HG03469 (cell line): ENCODE results near the gene TBX21.

ENCODE experiments used
- ATAC-seq: cut with Tn5 transposase; IDR thresholded peaks from one replicate; pipeline ENCODE4 v1.9.1; 2021; ENCODE audit warnings: mild to moderate bottlenecking, moderate library complexity, moderate number of reproducible peaks; ENCODE audit not compliant: unreplicated experiment

Gene TBX21, protein sequence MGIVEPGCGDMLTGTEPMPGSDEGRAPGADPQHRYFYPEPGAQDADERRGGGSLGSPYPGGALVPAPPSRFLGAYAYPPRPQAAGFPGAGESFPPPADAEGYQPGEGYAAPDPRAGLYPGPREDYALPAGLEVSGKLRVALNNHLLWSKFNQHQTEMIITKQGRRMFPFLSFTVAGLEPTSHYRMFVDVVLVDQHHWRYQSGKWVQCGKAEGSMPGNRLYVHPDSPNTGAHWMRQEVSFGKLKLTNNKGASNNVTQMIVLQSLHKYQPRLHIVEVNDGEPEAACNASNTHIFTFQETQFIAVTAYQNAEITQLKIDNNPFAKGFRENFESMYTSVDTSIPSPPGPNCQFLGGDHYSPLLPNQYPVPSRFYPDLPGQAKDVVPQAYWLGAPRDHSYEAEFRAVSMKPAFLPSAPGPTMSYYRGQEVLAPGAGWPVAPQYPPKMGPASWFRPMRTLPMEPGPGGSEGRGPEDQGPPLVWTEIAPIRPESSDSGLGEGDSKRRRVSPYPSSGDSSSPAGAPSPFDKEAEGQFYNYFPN

DNA sequence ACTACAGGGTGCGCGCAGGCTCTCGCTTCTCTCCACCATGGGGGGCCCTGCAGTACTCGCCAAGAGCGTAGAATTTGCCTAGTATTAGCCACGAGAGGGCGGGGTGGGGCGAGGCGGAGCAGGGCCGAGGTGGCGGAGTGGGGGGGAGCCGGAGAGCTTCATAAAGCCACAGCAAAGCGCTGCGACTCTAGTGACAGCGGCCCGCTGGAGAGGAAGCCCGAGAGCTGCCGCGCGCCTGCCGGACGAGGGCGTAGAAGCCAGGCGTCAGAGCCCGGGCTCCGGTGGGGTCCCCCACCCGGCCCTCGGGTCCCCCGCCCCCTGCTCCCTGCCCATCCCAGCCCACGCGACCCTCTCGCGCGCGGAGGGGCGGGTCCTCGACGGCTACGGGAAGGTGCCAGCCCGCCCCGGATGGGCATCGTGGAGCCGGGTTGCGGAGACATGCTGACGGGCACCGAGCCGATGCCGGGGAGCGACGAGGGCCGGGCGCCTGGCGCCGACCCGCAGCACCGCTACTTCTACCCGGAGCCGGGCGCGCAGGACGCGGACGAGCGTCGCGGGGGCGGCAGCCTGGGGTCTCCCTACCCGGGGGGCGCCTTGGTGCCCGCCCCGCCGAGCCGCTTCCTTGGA, at the start of gene TBX21:
Gene TBX21, plus strand, starts transcription at position 190 of the 627 bp plus-strand sequence. Its CDS starts 219 bp downstream, at position 409.
- peak; percentile 33 for ATAC-seq

- no peak for ATAC-seq
These were observed 49.0 kb upstream of the TBX21 start for GRCh38 chr17:47684025-47684424.

- ATAC-seq, result no peak
These were observed 48.4 kb upstream of the TBX21 start for GRCh38 chr17:47684535-47685193.

- no peak for ATAC-seq
These were observed 47.3 kb upstream of the TBX21 start for GRCh38 chr17:47685556-47686275.

- no peak for ATAC-seq
These were observed 46.8 kb upstream of the TBX21 start for GRCh38 chr17:47686276-47686635.

DNA sequence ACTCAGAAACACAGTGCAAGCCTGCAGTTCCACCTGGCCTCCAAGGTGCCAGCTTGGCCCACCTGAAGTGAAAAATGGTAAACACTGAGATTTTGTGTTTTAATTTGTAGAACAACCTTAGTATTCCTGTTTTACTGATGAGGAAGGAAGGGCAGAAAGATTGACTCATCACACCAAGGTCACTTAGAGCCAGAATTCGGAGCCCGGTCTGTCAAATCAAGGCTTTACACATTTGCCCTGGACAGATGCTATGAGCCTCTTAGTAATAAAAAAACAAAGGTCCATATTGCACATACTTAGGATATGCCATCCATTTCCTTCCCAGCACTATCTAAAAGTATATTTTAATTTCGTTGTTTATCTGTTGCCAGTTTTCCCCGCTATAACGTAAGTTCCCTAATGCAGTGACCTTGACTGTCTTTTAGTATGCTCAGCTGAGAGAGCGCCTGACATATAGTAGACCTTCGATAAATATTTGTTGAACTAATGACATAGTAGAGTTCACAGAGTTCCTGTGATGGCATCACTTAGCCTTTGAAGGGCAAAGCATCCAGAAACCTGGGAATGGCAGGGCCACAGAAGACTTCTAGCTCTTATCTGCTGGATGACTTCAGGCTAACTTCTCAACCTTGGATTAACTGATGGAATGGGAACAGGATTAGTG, 46.2 kb upstream of the TBX21 start:
- no peak for ATAC-seq

- ATAC-seq, result no peak
These were observed 45.7 kb upstream of the TBX21 start for GRCh38 chr17:47687328-47687690.

GRCh38 chr17:47687748-47688147, 45.3 kb upstream of the TBX21 start:
- ATAC-seq, result no peak

DNA sequence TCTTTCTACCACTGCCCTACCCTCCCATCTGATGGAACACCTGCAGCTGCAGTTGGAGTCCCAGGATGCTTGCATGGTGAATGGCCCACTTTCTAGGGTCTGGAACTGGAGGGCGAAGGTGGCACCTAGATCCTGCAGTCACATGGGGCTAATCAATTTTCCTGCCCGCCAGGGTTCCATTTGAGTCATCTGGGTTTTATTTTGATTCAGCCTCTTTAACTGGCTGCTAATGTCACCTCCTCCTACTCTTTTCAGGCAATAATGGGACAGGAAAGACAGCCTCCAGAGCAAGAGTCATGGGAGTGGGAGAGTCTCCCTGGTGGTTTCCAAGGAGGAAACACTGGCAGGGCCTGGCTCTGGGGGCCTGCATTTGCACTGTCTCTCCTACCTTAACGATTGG, 42.9 kb upstream of the TBX21 start:
- no peak for ATAC-seq

DNA sequence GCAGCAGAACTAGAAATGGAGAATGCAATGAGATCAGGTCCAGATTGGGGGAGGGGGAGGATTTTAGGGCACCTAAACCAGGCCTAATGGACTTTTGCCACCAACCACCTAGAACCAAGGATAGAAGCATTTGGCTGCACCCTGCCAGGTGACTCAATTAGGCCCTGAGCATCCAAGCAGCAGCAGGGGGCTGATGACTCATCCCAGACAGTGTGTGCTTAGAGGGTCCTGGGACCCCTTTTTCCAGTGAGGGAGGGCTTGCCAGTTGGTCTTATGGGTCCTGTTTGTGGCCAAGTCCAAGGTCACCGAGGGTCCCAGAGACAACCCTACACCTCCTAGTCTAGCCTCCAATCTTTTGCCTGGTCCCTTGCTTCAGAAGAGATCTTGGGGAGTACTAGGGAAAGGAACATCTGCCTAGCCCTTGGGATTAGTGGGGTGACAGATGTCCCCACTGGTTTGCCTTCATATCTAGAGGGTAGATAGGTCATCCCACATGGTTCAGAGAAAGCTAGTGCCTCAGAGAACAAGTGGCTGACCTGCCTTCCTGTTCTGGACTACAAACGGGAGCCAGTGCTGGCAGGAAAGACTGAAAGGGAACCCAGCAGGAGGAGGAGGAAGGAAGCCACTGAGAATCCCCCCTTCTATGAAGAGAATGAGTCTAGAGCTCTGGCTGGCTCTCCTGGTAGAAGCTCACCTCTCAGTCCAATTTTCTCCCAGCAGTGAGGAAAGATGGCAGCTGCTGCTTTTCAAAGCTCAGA, 40.7 kb upstream of the TBX21 start:
- no peak for ATAC-seq

DNA sequence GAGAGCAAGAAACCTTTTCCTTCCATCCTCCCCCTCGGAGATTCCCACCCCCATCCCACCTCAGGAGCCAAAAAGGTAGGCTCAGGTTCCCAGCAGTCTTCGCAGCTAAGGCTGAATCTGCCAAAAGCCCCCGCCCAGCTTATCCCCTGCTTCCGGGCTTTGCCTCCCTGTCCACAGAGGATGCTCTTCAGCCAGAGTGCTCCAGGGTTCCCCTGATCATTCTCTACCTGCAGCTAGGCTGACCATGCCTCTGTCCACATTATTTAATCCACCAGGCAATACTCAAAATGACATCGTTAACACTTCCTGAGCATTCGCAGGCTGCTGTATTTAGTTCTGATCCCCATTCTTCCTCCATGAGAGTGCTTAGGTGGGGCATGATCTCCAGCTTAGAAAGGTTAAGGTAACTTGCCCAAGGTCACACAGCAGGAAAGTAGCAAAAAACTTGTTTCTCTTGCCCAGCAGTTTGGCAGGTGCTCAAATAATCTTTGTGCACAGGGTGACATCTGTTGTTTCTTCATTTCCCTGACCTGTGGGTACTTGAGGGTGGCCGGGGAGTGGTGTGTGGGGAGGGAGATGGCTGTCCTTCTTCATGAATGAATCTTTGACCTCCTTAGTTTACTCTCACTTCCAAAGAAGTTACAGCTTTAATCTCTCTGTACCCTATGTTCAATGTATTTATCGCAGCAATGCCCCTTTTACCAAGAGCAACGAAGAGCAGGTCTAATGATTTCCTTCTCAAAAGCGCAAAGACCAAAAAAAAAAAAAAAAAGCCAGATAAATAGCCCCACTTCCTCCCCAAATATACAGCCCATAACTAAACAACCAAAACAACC, 39.9 kb upstream of the TBX21 start:
- no peak for ATAC-seq

GRCh38 chr17:47693731-47694580, 39.1 kb upstream of the TBX21 start, which contains the start of gene TBKBP1:
TBKBP1 (plus strand) TSS chr17:47694161; CDS start chr17:47696113, 1,952 bp downstream.
- ATAC-seq, result no peak

DNA sequence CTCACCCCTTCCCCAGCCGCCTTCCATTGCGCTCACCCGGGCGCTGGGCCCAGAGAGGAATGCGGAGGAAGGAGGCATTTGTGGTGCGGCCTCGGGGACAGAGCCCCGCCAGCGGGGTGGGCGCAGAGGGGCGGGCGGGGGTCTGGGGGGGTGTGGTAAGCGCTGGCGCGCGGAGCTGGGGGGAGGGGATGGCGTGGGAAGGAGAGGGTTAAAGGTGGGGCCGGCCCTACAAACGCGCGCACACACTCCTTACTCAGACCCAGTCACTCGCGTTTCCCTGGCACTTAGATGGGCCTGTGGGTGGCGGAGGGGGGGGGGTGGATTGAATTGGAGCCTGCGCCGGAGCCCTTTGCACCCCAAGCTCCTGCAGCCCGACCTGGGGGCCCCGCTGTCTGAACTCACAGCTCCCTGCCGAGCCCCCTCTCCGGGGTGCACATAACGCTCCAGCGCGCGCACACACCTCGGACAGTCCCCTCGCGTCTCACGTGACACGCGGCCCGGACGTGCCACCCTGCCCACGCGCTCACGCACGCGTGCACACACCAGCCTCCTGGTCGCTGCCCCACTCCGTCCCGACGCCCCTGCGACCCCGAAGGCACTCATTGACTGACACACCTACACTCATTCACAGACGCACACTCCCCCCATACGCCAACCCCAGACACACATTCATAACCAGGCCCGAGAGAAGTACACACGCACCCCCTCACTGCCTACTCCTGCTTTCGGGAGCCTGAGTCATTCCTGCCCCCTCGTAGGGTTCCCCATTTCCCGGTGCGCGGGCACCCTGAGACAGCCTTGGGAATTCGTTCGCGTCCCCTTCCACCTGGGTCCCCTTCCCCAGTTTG, 38.2 kb upstream of the TBX21 start:
- no peak for ATAC-seq

DNA sequence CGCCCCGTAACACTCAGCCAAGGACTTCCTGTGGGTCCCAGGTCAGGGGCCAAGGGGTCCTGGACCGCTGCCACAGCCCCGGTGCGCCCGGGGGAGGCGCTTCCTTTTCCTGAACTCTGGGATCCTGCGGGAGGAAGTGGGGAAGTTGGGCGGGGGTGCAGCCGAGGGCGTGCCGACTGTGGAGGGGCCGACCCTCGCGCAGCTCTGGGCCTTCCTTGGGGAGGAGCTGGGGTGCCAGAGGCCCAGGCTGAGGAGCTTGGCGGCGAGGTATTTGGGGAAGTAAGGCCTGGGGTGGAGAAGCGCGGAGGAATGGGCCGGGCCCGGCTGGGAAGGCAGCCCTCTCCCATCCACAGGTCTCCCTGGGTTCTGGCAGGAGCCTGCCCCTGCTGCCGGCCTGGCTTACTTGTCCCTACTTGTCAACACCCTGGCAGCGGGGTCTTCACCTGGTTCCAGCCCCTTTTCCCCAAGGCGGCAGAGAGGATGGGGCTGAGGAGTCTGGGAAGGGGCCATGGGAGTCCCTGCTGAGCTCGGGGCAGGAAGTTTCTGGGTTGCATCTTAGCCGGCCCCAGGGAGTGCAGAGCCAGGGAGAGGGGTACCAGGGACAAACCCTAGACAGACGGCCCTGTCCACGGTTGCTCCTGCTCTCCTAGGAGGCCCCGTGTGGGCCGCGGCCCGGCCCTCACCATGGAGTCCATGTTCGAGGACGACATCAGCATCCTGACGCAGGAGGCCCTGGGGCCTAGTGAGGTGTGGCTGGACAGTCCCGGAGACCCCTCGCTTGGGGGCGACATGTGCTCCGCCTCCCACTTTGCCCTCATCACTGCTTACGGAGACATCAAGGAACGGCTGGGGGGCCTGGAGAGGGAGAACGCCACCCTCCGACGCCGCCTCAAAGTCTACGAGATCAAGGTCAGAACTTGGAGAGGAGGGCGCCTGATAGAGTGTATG, 37.3 kb upstream of the TBX21 start:
- ATAC-seq, result no peak

- ATAC-seq, result no peak
These were observed 36.1 kb upstream of the TBX21 start for GRCh38 chr17:47696717-47697642.
